NCI-H1694 (cell line): ENCODE measurements around the gene SPARC.

Source experiments
- DNase-seq: peaks from one replicate; lab custom pipeline; 2025; lab: John Stamatoyannopoulos, UW

SPARC gene

DNA sequence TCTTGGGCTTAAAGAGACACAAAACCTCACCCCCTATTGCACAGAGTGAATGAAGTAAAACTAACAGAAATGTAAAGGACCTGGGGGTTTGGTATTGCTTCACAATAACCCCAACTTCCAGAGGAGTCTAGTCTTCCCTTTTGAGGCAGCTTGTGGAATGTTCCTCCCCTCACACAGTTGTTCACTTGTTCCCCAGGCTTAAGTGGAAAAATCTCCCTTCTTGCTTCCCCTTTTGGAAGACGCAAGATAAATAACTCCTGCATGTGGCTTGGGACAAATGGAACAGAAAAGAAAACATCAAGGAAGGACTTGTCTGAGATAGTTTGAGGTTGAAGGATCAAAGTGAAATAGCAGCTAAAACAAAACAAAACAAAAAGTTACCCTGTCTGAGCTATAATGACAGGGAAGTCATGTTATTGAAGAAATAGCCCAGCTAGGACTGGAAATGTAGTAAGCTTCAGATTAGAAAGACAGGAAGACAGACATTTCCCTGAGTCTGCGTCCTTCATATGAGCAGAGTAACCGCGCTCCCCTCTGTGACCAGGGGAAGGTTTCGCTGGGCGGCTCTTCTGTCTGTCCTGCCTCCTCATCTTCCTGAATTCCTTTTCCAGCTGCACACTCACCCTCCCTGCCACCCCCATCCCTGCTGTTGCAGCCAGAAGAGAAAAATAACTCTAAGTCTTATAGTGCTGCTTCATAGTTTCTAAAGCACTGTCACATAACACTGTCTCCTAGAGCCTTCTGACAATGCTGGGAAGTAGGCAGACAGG, 8.8 kb downstream of the SPARC start:
- no peak for DNase-seq

DNA sequence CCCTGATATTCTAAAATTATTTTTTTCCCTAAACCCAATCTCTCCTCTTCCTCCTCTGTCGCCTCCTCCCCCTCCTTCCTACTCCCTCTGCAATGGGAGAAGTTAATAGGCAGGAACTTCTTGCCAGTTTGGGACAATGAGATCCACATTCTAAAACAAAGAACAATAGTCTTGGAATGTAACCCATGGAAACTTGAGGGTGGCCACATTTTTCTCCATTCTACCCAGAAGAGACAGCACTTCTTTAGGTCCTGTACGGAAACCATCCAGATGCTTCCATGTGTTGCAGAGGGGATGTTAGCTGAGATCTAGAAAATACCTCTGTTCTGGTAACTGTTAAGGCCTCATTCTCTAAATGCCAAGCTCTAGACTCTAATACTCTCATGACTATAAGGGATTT, 10.0 kb downstream of the SPARC start:
- no peak for DNase-seq

DNA sequence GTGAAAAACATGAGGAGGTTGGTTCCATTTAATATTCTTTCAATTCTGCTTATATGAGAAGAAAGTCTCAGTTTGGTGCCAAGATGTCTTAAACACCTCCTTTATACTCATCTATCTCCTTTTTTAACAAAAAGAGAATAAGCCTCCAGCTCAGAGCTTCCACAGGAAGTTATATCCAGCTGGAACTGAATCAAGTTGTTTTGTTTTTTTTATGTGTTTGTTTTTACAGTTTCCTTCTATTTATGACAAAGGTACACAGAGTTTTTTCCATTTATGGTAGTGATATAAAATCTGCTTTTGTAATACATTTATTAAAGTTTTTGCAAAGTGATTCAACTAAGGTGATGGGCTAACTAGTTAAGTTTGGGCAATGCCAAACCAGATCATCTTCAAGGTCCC, 10.4 kb downstream of the SPARC start:
- DNase-seq: no peak

GRCh38 chr5:151675611-151676313, 11.0 kb downstream of the SPARC start:
- DNase-seq: no peak

DNA sequence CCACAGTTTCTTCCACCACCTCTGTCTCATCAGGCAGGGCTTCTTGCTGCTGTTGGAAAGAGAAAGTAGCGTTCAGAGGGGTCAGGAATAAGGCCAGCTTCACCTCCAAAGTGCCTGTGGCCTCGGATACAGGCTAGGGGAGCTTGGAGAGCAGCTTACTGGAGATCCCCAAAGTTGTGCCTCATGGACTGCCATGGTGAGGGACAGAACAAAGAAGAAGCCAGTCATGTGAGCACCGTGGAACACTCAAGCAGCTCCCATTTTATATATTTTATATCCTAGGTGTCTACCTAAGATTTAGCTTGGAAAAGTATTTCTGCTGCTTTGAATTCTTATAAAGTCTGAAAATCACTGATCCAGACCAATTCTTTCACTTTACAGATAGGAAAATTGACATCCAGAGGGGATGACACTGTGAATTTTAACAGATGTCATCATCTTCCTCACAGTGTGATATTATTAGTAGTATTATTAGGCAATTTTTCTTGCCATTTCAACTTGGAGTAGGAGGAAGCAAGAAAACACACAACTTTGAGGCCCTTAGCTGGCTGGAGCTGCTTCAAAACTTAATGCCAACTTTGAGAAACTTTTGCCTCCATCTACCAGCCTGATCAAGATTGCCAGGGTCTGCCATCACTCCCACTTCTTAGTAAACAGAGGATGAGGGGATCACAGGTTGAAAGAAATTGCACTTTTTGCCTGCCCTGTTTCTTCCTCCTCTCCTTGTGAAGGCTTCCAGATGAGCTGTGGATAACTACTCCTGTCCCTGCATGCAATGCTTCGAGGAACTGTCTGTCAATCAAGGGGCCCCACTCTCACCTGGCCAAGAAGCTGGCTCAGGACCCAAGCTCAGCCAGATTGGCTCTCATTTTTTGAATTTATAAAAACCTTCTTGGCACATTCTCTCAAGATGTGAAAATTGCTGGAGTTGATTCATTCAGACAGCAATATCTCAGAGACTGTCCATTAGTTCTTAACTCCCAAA, 11.8 kb downstream of the SPARC start:
- no peak for DNase-seq

DNA sequence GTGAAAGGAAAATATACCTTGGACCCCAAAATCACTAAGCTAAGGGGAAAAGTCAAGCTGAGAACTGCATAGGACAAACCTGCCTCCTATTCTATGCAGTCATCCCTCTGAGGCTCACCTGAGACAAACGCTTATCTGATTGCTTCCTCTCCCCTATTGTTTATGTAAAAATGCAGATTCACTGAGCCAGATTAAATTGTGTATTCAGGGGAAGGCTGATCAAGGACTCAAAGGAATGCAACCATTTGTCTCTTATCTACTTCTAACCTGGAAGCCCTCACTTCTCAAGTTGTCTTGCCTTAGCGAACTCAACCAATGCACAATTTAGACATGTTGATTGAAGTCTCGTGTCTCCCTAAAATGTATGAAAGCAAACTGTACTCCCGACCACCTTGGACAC, 13.3 kb downstream of the SPARC start:
- DNase-seq: no peak

DNA sequence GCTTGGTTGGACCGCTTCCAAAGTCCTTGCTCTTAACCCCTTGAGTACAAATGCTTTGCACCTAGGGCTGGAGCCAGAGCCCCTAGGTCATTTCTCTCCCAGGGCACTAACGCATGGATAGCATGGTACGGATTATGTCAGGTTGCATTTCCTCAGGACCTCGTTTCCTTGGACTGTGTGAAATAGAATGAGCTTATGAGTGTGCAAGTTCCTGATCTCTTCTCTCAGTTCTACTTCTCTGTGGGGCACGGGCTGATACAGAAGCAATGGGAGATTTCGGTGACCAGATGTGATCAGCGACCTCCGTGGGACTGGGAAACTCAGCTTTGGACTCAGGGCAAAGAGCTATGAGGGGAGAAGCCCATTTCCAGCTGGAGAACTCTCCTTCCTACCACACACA, 14.2 kb downstream of the SPARC start:
- no peak for DNase-seq

- no peak for DNase-seq
These were observed 14.8 kb downstream of the SPARC start for GRCh38 chr5:151671950-151672349.

GRCh38 chr5:151670953-151671636, 15.6 kb downstream of the SPARC start:
- DNase-seq: no peak

- DNase-seq: no peak
These were observed 16.5 kb downstream of the SPARC start for GRCh38 chr5:151670083-151670686.

DNA sequence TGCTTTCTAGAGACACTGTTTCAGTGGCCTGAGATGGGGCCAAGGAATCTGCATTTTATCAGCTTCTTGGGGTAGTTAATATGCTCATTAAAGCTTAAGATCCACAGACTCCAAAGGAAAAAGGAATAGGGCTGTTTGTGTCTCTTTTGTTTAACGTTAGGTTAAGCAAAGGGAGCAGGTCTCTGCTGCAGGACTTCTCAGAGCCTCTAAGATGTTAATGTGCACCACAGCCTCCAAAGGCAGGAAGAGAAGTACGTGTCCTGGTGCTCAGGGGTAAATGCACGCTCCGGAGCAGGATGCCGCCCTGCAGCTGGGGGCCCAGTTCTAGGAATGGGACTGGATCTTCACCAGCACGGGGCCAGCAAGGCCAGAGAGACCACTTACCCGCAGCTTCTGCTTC, 19.6 kb downstream of the SPARC start:
- DNase-seq: no peak

GRCh38 chr5:151665613-151666012, 21.1 kb downstream of the SPARC start:
- no peak for DNase-seq

DNA sequence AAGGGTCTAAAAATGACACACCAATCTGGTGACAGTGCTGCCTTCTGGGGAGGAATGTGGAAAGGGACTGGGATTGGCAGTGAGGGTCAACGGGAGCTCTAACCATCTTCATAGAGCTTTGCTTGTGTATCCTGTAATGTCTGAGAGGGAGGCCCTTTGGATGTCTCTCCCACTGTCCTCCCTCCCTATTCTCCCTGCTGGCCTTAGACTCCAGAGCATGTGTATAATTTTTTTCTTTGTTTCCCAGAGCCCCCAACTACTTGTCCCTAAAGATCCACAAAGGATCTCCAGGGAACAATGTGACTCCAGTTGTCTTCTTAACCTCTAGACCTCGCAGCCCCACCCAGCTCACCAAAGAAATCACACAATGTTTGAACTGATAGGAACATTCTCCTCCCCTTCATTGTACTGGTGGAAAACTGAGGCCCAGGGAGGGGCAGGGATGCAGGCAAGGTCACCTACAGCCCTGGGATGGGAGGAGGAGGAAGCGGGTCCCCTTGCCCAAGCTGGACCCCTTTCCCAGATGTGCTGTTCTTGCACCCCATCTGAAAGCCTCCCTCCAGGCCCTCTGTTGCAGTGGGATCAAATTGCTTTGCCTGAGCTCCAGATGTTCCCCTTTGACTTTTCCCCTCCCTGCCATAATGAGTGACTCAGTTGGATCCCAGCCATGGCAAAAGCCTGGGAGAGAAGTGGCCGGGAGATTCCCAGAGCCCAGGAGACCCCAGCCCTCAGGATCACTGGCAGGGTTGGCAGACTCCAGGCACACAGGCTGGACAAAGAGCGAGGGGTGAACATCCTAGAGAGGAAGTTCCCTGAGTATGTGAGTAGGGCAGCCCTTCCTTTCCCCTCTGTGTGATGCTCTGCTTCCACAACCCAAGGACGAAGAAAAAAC, 21.8 kb downstream of the SPARC start:
- DNase-seq: no peak

GRCh38 chr5:151663617-151664293, 23.0 kb downstream of the SPARC start:
- DNase-seq: no peak

DNA sequence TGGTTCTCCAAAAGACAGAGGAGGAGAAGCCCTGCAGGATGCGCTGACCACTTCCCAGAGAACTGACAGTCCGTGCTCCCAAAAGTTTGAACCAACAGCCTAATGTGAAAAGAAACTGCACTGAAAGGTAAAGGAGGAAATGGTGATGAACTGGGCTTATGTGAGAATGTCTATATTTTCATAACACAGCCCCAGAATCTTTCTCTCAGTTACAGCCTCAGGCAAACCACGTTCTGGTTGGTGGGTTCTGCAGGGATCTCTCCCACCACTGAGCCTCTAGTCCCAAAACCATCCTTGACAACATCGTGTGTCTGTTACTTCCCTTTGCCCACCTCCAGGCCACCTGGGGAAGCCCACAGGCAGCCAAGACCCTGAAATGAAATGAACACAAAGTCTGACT, 23.9 kb downstream of the SPARC start:
- DNase-seq: no peak

DNA sequence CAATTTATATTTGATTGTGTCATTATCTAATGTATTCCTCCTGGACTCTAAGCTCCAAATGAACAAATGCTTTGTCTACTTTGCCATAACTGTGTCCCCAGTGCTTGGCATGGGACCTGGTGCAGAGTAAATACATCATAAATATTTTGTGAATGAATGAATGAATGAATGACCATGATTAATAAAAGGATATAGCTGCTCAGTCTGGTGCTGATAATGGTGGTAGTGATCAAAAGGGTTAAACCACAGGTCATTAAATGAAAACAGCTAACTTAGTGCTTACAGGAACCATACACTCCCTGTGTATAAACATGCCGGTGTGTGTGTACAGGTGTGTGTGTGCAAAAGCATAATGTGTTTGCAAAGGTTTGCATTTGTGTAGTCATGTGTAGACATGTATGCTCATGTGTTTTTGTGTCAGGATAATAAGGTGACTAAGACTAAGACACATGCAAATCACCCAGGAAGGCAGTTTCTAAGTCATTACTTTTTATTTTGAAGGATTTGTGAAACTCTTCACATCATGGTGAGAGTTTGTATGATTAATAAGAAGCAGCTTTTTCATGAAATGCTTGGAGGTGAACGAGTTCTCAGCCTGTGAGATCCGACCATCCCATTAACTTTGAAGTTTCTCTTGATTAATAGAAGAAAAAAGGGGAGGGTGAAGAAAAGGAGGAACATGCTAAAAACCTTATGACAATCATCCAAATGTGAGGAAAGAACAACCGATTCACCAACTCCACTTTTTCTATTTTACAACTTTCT, 24.6 kb downstream of the SPARC start:
- DNase-seq: no peak

DNA sequence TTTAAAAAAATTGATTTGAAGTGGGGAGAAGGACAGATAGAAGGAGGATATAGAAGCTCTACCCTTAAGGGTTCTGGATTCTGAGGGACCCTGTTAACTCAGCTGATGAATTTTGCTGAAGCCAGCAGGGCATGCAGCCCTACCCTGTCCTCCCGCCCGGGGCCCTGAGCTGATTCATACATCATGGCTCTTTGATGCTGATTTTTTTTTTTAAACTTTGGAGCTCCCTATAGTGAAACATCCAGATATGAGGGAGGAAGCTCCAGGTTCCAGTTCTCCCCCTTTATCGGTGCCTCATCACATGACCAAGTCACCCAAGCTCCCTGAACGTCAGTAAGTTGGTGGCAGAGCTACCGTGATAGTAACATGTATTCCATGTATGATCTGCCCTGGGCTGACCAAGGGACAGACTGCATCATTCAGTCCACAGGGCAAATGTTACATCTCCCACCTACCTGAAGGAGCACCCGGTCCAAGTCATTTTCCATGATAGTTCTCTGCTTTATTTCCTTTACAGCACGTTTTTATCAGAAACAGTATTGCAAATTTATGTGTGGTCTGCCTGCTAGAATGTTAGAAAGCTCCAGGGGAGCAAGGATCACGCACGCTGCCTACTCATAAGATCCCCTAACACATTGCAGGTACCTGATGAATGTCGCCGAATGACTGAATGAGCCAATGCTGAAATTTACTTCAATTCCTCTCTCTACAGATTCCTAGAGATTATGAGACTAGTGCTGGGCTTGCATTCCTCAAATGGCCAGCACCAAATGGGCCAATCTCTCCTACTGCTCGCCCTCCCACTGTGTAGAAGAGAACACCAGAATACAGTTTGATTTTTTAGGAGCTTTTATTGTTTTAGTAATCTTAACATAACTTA, 25.9 kb downstream of the SPARC start:
- no peak for DNase-seq
